AG10803 (cell line): ENCODE measurements around the gene ATXN1.

Source experiments
- DNase-seq: peaks from one replicate; pipeline ENCODE4 v3.0.0; 2010; ENCODE audit warnings: low read depth
- H3K4me3 ChIP-seq: 2 replicates; pipeline ENCODE4 v1.5.1; 2011; ENCODE audit warnings: mild to moderate bottlenecking, low read length, control low read depth
- CTCF ChIP-seq: conservative IDR thresholded peaks from 2 replicates; pipeline ENCODE4 v1.5.1; 2011; ENCODE audit warnings: mild to moderate bottlenecking, low read length, control low read depth, inconsistent platforms

ATXN1 gene

GRCh38 chr6:16760516-16761470, at the start of gene ATXN1:
TSS of gene ATXN1 (minus strand) at chr6:16761460.
- H3K4me3 ChIP-seq: peak within 1 kb of the TSS; percentile 85
- no peak for TF ChIP-seq CTCF
- DNase-seq: peak; percentile 65

GRCh38 chr6:16810411-16810810, 49.2 kb upstream of the ATXN1 start:
- no peak for TF ChIP-seq CTCF
- no peak for DNase-seq
- no peak overlapping the region for H3K4me3 ChIP-seq

- H3K4me3 ChIP-seq: no peak overlapping the region
- no peak for DNase-seq
- no peak for TF ChIP-seq CTCF
Measured at GRCh38 chr6:16809753-16810358, 48.6 kb upstream of the ATXN1 start.

GRCh38 chr6:16807956-16808355, 46.7 kb upstream of the ATXN1 start:
- no peak for TF ChIP-seq CTCF
- H3K4me3 ChIP-seq: no peak overlapping the region
- no peak for DNase-seq

GRCh38 chr6:16806363-16806762, 45.1 kb upstream of the ATXN1 start:
- no peak overlapping the region for H3K4me3 ChIP-seq
- TF ChIP-seq CTCF: no peak
- no peak for DNase-seq

- no peak for TF ChIP-seq CTCF
- H3K4me3 ChIP-seq: no peak overlapping the region
- DNase-seq: no peak
Measured at GRCh38 chr6:16805243-16805950, 44.1 kb upstream of the ATXN1 start.
